Heart right ventricle (tissue), 16 donors: Measurements from ENCODE around the gene DENND1A. TPM values are rescaled to one million over a fixed set of nuclear protein-coding genes. Genes with fewer than 3 reads are reported as not detected.
A peak's percentile ranks its signal among the peaks of the same experiment; 100 is the strongest.

Experiments used
- ATAC-seq, 8 donors: fragments of 200-7000 bp; cut with Tn5 transposase; one replicate each; pipeline ENCODE4 v1.9.1; 2020; ENCODE audit warnings: mild to moderate bottlenecking in 8 of 8, moderate library complexity in 8 of 8, moderate number of reproducible peaks in 1 of 8
- DNase-seq, 2 donors: peaks; one replicate each; pipeline ENCODE4 v3.0.0-alpha.2; 2020
- H3K27ac ChIP-seq, 10 donors: fragments of 200-600 bp; sonication (generic) in 2 of 10; one replicate each; pipeline versions ENCODE4 v1.5.0 to v1.8.0; 2020 to 2022; ENCODE audit warnings: mild to moderate bottlenecking in 3 of 10
- H3K27me3 ChIP-seq, 7 donors: fragments of 200-600 bp; one replicate each; pipeline ENCODE4 v1.8.0; 2021 to 2022; ENCODE audit warnings: mild to moderate bottlenecking in 2 of 7
- H3K36me3 ChIP-seq, 9 donors: fragments of 200-600 bp; sonication (generic) in 1 of 9; one replicate each; pipeline versions ENCODE4 v1.5.0 to v1.8.0; 2020 to 2022; ENCODE audit warnings: mild to moderate bottlenecking in 2 of 9
- H3K4me1 ChIP-seq, 9 donors: fragments of 200-600 bp; sonication (generic) in 1 of 9; one replicate each; pipeline versions ENCODE4 v1.5.0 to v1.8.0; 2020 to 2022; ENCODE audit warnings: mild to moderate bottlenecking in 4 of 9
- H3K4me3 ChIP-seq, 10 donors: fragments of 200-600 bp; sonication (generic) in 2 of 10; one replicate each; pipeline versions ENCODE4 v1.5.0 to v1.8.0; 2020 to 2022; ENCODE audit warnings: mild to moderate bottlenecking in 7 of 10, moderate library complexity in 2 of 10
- H3K9me3 ChIP-seq, 11 donors: fragments of 200-600 bp in 10 of 11; sonication (generic) in 2 of 11; one replicate each; pipeline versions ENCODE4 v1.5.0 to v1.8.0; 2013 to 2022; ENCODE audit warnings: mild to moderate bottlenecking in 2 of 11, control low read depth in 1 of 11, moderate library complexity in 1 of 11
- CTCF ChIP-seq, 9 donors: fragments of 200-600 bp; sonication (generic) in 2 of 9; IDR thresholded peaks; one replicate each; pipeline versions ENCODE4 v1.5.0 to v1.8.0; 2021 to 2022; ENCODE audit warnings: antibody characterized with exemption in 9 of 9, mild to moderate bottlenecking in 5 of 9, moderate library complexity in 1 of 9
- WGBS, 2 donors: extraction: QIAGEN DNeasy Blood & Tissue Kit; methylation state at CpG; one replicate each; pipeline ENCODE4 v1.1.7; 2013; ENCODE audit warnings: inconsistent platforms in 1 of 2; 5-methylcytosine and 5-hydroxymethylcytosine counted together
- intact Hi-C, 10 donors: fragments of 100-400 bp; cut with DNase I; formaldehyde crosslinking; loops; one replicate each; pipeline versions ENCODE4 v1.11.1 to v1.14.2; 2022
- polyA plus RNA-seq, 2 donors: library from polyadenylated mRNA; stranded (reverse); fragments of 200-250 nt; gene quantifications; one replicate each; pipeline ENCODE4 v1.2.3, GENCODE V29; 2013
- total RNA-seq, 10 donors: library from RNA; stranded (reverse); fragmentation: NEBNext Ultra II Directional in 3 of 10; extraction: Animal tissue kit (Norgen Biotek cat#: 25700) in 3 of 10; gene quantifications; one replicate each; pipeline versions ENCODE4 v1.2.1 to v1.2.4, GENCODE V29; 2021 to 2023
- donor health status: Arrhythmogenic right ventricular cardiomyopathy.
- donor health status: ischemic (EF 13 %, LVEDD 7.1; RV severe dilation, severe dysfunction).
- donor health status: healthy with polysubstance abuse.
- donor health status: DM: no; HTN: yes; CAD: no.
- donor health status: DM: no; HTN: no; CAD: no.
- donor health status: ischemic (EF 25% LVEDD 6.9; RV normal size, moderate dysfunction).
- donor health status: ischemic (EF 25% LVEDD 5.7; RV mildly dilated, moderate dysfunction).
- donor health status: healthy.
- donor health status: DM: yes; HTN: yes; CAD: no.
- donor health status: Ischemic cardiomyopathy.
- donor health status: ischemic (EF 35%, LVEDD 5.7; RV mildly dilated, moderate dysfunction).
- donor health status: nonischemic (EF 11% LVEDD 7.7; RV severe dilation, severe dysfunction).
- donor health status: DM: yes; HTN: yes; CAD: no.
- donor health status: PGD.
- donor health status: ischemic (EF 29% LVEDD 5.4; RV normal size, mild dysfunction).
- donor health status: nonischemic (EF 23%, LVEDD 6.1; RV moderate dilation, normal function).

DENND1A gene
- total and polyA plus RNA-seq, 12 donors, result 7.3 to 19.6 (median 12.2) TPM

- 84 to 86% methylated on average over 18 of the region's 18 CpGs for WGBS, 2 donors
- Histone ChIP-seq H3K36me3 (peaks cover 0 to 25% (median 0%) of the 10 kb centered on the region in 9 donors), H3K9me3 (no peaks in the 10 kb centered on the region), H3K4me1 (peaks cover 0 to 6% (median 0%) of the 10 kb centered on the region in 9 donors), H3K27ac (no peak overlapping the region), H3K4me3 (no peak overlapping the region), H3K27me3 (no peaks in the 10 kb centered on the region)
- ATAC-seq (peak in 1 of 8 donors; percentile 9), DNase-seq (no peak)
- no peak for TF ChIP-seq CTCF (IDR thresholded peaks at IDR 0.05)
- intact Hi-C loops, result no loop called here
Measured at GRCh38 chr9:123412171-123412820, 517.6 kb downstream of the DENND1A start.

- H3K4me1 ChIP-seq, result peaks cover 0 to 6% (median 0%) of the 10 kb centered on the region in 9 donors
- ATAC-seq (no peak), DNase-seq (no peak)
- intact Hi-C loops, result no loop called here
- no peak overlapping the region for H3K4me3 ChIP-seq
- WGBS, 2 donors, result 96 to 98% methylated on average over 11 of the region's 11 CpGs
- H3K27ac ChIP-seq, result no peak overlapping the region
- H3K27me3 ChIP-seq, result no peaks in the 10 kb centered on the region
- H3K36me3 ChIP-seq, result peaks cover 0 to 19% (median 0%) of the 10 kb centered on the region in 9 donors
- H3K9me3 ChIP-seq, result no peaks in the 10 kb centered on the region
- no peak for TF ChIP-seq CTCF (IDR thresholded peaks at IDR 0.05)
Measured at GRCh38 chr9:123411636-123412035, 518.3 kb downstream of the DENND1A start.

- Histone ChIP-seq H3K4me1 (peaks cover 0 to 6% (median 0%) of the 10 kb centered on the region in 9 donors), H3K27me3 (no peaks in the 10 kb centered on the region), H3K4me3 (no peak overlapping the region), H3K27ac (no peak overlapping the region), H3K36me3 (peaks cover 0 to 15% (median 0%) of the 10 kb centered on the region in 9 donors), H3K9me3 (no peaks in the 10 kb centered on the region)
- TF ChIP-seq CTCF (IDR thresholded peaks at IDR 0.05), result no peak
- WGBS, 2 donors, result 97 to 99% methylated on average over 10 of the region's 10 CpGs
- ATAC-seq (no peak), DNase-seq (no peak)
- intact Hi-C loops, result no loop called here
Measured at GRCh38 chr9:123411191-123411590, 518.7 kb downstream of the DENND1A start.

GRCh38 chr9:123410281-123410910, 519.5 kb downstream of the DENND1A start:
- H3K9me3 ChIP-seq, result no peaks in the 10 kb centered on the region
- peaks cover 0 to 6% (median 0%) of the 10 kb centered on the region in 9 donors for H3K4me1 ChIP-seq
- H3K4me3 ChIP-seq, result no peak overlapping the region
- 89 to 96% methylated on average over 12 of the region's 12 CpGs for WGBS, 2 donors
- DNase-seq (no peak), ATAC-seq (no peak)
- H3K36me3 ChIP-seq, result peaks cover 0 to 8% (median 0%) of the 10 kb centered on the region in 9 donors
- no peaks in the 10 kb centered on the region for H3K27me3 ChIP-seq
- TF ChIP-seq CTCF (IDR thresholded peaks at IDR 0.05), result no peak
- intact Hi-C loops, result no loop called here
- H3K27ac ChIP-seq, result no peak overlapping the region
